WTC11 (cell line): ENCODE results near the gene ANTKMT. TPM values are rescaled to one million over a fixed set of nuclear protein-coding genes. Genes with fewer than 3 reads are reported as not detected.

ENCODE experiments used
- ATAC-seq: fragments of 200-7000 bp; cut with Tn5 transposase; 2 replicates; pipeline ENCODE4 v1.10.0; 2021; ENCODE audit warnings: mild to moderate bottlenecking, moderate library complexity
- CTCF ChIA-PET: fragments of 300-600 bp; sonication (Branson Sonifier 250); formaldehyde crosslinking; loops from one replicate; lab custom pipeline; 2021; ENCODE audit warnings: antibody characterized with exemption; lab: Charles Lee
- POLR2A ChIA-PET: fragments of 350-600 bp; sonication (Branson Sonifier 250); formaldehyde crosslinking; loops from one replicate; lab custom pipeline; 2021; ENCODE audit warnings: antibody characterized with exemption; lab: Charles Lee
- DNase-seq: peaks from one replicate; pipeline ENCODE4 v3.0.0; 2021; ENCODE audit warnings: low spot score
- H3K27ac Mint-ChIP-seq: 2 replicates; pipeline ENCODE4 v1.8.0; 2021; ENCODE audit warnings: mixed read lengths
- H3K27me3 Mint-ChIP-seq: 2 replicates; pipeline ENCODE4 v1.8.0; 2021; ENCODE audit warnings: low read depth, mild to moderate bottlenecking, moderate library complexity, mixed read lengths
- H3K36me3 Mint-ChIP-seq: 2 replicates; pipeline ENCODE4 v1.8.0; 2021; ENCODE audit warnings: mixed read lengths
- H3K4me1 Mint-ChIP-seq: 2 replicates; pipeline ENCODE4 v1.8.0; 2022; ENCODE audit warnings: mixed read lengths
- H3K4me3 Mint-ChIP-seq: 2 replicates; pipeline ENCODE4 v1.8.0; 2021; ENCODE audit warnings: mild to moderate bottlenecking, moderate library complexity, mixed read lengths
- H3K9me3 Mint-ChIP-seq: 2 replicates; pipeline ENCODE4 v1.8.0; 2021; ENCODE audit warnings: mixed read lengths
- ATF1 ChIP-seq: sonication (generic); formaldehyde crosslinking; IDR thresholded peaks from 2 replicates; pipeline ENCODE4 v1.8.1; 2023; ENCODE audit warnings: mild to moderate bottlenecking, moderate library complexity, missing genetic modification reagents
- CBFB ChIP-seq: sonication (generic); formaldehyde crosslinking; IDR thresholded peaks from 2 replicates; pipeline ENCODE4 v1.8.1; 2022; ENCODE audit warnings: mild to moderate bottlenecking, low read depth, missing genetic modification reagents
- CREM ChIP-seq: sonication (generic); formaldehyde crosslinking; IDR thresholded peaks from 2 replicates; pipeline ENCODE4 v1.8.1; 2022; ENCODE audit warnings: mild to moderate bottlenecking, missing genetic modification reagents, moderate library complexity
- CTCF ChIP-seq: fragments of 200-600 bp; IDR thresholded peaks from 2 replicates; pipeline ENCODE4 v1.8.0; 2022; ENCODE audit warnings: antibody characterized with exemption
- E2F1 ChIP-seq: sonication (generic); formaldehyde crosslinking; IDR thresholded peaks from 2 replicates; pipeline ENCODE4 v1.8.0; 2022; ENCODE audit warnings: mild to moderate bottlenecking, missing genetic modification reagents
- E2F5 ChIP-seq: sonication (generic); formaldehyde crosslinking; IDR thresholded peaks from 2 replicates; pipeline ENCODE4 v1.8.1; 2022; ENCODE audit warnings: mild to moderate bottlenecking, moderate library complexity, missing genetic modification reagents
- FOXK1 ChIP-seq: sonication (generic); formaldehyde crosslinking; IDR thresholded peaks from 2 replicates; pipeline ENCODE4 v1.8.0; 2022; ENCODE audit warnings: mild to moderate bottlenecking, moderate library complexity, missing genetic modification reagents
- HMGA2 ChIP-seq: fragments of 250-450 bp; sonication (Bioruptor Pico); IDR thresholded peaks from 2 replicates; pipeline ENCODE4 v1.4.0; 2021; ENCODE audit warnings: mild to moderate bottlenecking, moderate library complexity
- HMGXB4 ChIP-seq: sonication (generic); formaldehyde crosslinking; IDR thresholded peaks from 2 replicates; pipeline ENCODE4 v1.8.1; 2023; ENCODE audit warnings: mild to moderate bottlenecking, moderate library complexity, missing genetic modification reagents
- KAT7 ChIP-seq: sonication (generic); formaldehyde crosslinking; IDR thresholded peaks from 2 replicates; pipeline ENCODE4 v1.8.1; 2023; ENCODE audit warnings: missing genetic modification reagents, mild to moderate bottlenecking, borderline replicate concordance
- MAX ChIP-seq: sonication (generic); formaldehyde crosslinking; IDR thresholded peaks from 2 replicates; pipeline ENCODE4 v1.8.0; 2022; ENCODE audit warnings: mild to moderate bottlenecking, missing genetic modification reagents
- MYBL2 ChIP-seq: sonication (generic); formaldehyde crosslinking; IDR thresholded peaks from 2 replicates; pipeline ENCODE4 v1.8.1; 2023; ENCODE audit warnings: mild to moderate bottlenecking, moderate library complexity, missing genetic modification reagents
- NR1H2 ChIP-seq: sonication (generic); formaldehyde crosslinking; IDR thresholded peaks from 2 replicates; pipeline ENCODE4 v1.9.0; 2021; ENCODE audit warnings: mild to moderate bottlenecking, moderate library complexity, missing genetic modification reagents
- PRRX2 ChIP-seq: fragments of 250-450 bp; sonication (Bioruptor Pico); IDR thresholded peaks from 2 replicates; pipeline ENCODE4 v1.8.0; 2021; ENCODE audit warnings: mild to moderate bottlenecking
- SOX15 ChIP-seq: fragments of 250-450 bp; sonication (Bioruptor Pico); IDR thresholded peaks from 2 replicates; pipeline ENCODE4 v1.9.0; 2021; ENCODE audit warnings: mild to moderate bottlenecking
- SP1 ChIP-seq: sonication (generic); formaldehyde crosslinking; conservative IDR thresholded peaks from 2 replicates; pipeline ENCODE4 v1.8.1; 2022; ENCODE audit warnings: missing genetic modification reagents
- TEAD4 ChIP-seq: sonication (generic); formaldehyde crosslinking; IDR thresholded peaks from 2 replicates; pipeline ENCODE4 v1.8.0; 2022; ENCODE audit warnings: mild to moderate bottlenecking, missing genetic modification reagents
- ZBTB43 ChIP-seq: sonication (generic); formaldehyde crosslinking; IDR thresholded peaks from 2 replicates; pipeline ENCODE4 v1.8.1; 2023; ENCODE audit warnings: mild to moderate bottlenecking, missing genetic modification reagents
- ZNF121 ChIP-seq: sonication (generic); formaldehyde crosslinking; IDR thresholded peaks from 2 replicates; pipeline ENCODE4 v1.8.0; 2023; ENCODE audit warnings: missing genetic modification reagents
- ZNF396 ChIP-seq: fragments of 250-450 bp; sonication (Bioruptor Pico); IDR thresholded peaks from 2 replicates; pipeline ENCODE4 v1.8.0; 2021; ENCODE audit warnings: mild to moderate bottlenecking, moderate library complexity, borderline replicate concordance
- ZNF425 ChIP-seq: fragments of 250-450 bp; sonication (Bioruptor Pico); conservative IDR thresholded peaks from 2 replicates; pipeline ENCODE4 v1.9.0; 2021; ENCODE audit warnings: mild to moderate bottlenecking
- ZNF512 ChIP-seq: sonication (generic); formaldehyde crosslinking; IDR thresholded peaks from 2 replicates; pipeline ENCODE4 v1.8.1; 2022; ENCODE audit warnings: missing genetic modification reagents, borderline replicate concordance
- ZSCAN18 ChIP-seq: fragments of 250-450 bp; sonication (Bioruptor Pico); IDR thresholded peaks from 2 replicates; pipeline ENCODE4 v2.1.2; 2022; ENCODE audit warnings: mild to moderate bottlenecking, moderate library complexity
- total RNA-seq: library from RNA; stranded (reverse); gene quantifications from 3 replicates; pipeline ENCODE4 v1.2.3, GENCODE V29; 2021

The ANTKMT gene
- total RNA-seq, 1 experiment from 2014 or later, result 40.6 TPM

- TF ChIP-seq MAX, result no peak
- TF ChIP-seq ZNF512, result no peak
- no peak for TF ChIP-seq HMGXB4 (CRISPR knock-in tag)
- TF ChIP-seq E2F1 (CRISPR knock-in tag), result no peak
- no peak for TF ChIP-seq KAT7
- TF ChIP-seq TEAD4 (CRISPR knock-in tag), result no peak
- TF ChIP-seq PRRX2, result no peak
- no peak for TF ChIP-seq CTCF
Observed at GRCh38 chr16:740459-740763, 19.5 kb downstream of the ANTKMT start (continued).

GRCh38 chr16:740764-741505 is 20.0 kb downstream of the ANTKMT start, which contains the start of gene CIAO3:
TSS of gene CIAO3 (minus strand) at chr16:740997. CDS start at chr16:740985, 12 bp downstream.
- POLR2A ChIA-PET, result interaction anchor here (0.9 to 1.8 kb wide), 3 partner anchors 20 to 44 kb away, joined by 3 to 10 read pairs (median 4); partner anchors contain the start of genes ANTKMT and MSLN
- peaks cover 15% of the 10 kb centered on the region for H3K4me1 Mint-ChIP-seq
- peak; percentile 71 for ATAC-seq
- TF ChIP-seq ZNF121 (CRISPR knock-in tag), result no peak
- TF ChIP-seq ATF1 (CRISPR knock-in tag), result no peak
- peak; percentile 94 for TF ChIP-seq CREM (CRISPR knock-in tag)
- no peak for TF ChIP-seq ZNF396 (CRISPR knock-in tag)
- TF ChIP-seq NR1H2 (CRISPR knock-in tag), result no peak
- no peak; the same call in 1 of the 2 replicates for TF ChIP-seq ZBTB43
- TF ChIP-seq E2F5, result peak; percentile 97
- no peak for TF ChIP-seq ZSCAN18 (CRISPR knock-in tag)
- peak; percentile 92 for TF ChIP-seq FOXK1 (CRISPR knock-in tag)
- TF ChIP-seq SP1 (CRISPR knock-in tag), result peak; percentile 98
- no peak for TF ChIP-seq CBFB (CRISPR knock-in tag)
- TF ChIP-seq SOX15 (CRISPR knock-in tag), result no peak
- no peak for TF ChIP-seq HMGA2
- no peak for TF ChIP-seq ZNF425
- peak; percentile 88 for TF ChIP-seq MYBL2 (CRISPR knock-in tag)

More at GRCh38 chr16:740764-741505, 20.0 kb downstream of the ANTKMT start, which contains the start of gene CIAO3:
- CTCF ChIA-PET, result interaction anchor here (0.5 to 3.8 kb wide), 30 partner anchors 8 to 1042 kb away, joined by 3 to 28 read pairs (median 4); partner anchors contain the start of genes ANTKMT, CCDC78, CHTF18 and HAGHL
- peak within 1 kb of the TSS; percentile 79 for H3K4me3 Mint-ChIP-seq
- H3K27me3 Mint-ChIP-seq, result no peaks in the 10 kb centered on the region
- peak; percentile 93 for DNase-seq
- H3K27ac Mint-ChIP-seq, result peak within 1 kb of the TSS; percentile 78
- peaks cover 5% of the 10 kb centered on the region; the same call in 1 of the 2 replicates for H3K36me3 Mint-ChIP-seq
- H3K9me3 Mint-ChIP-seq, result no peaks in the 10 kb centered on the region
